Prostate gland (tissue), 2 donors: ENCODE measurements around the gene MPPED2. TPM values are rescaled to one million over a fixed set of nuclear protein-coding genes. Genes with fewer than 3 reads are reported as not detected.

Source experiments
- DNase-seq: peaks from one replicate; pipeline ENCODE4 v3.0.0-alpha.2; 2019; ENCODE audit warnings: low spot score
- H3K27ac ChIP-seq, 2 donors: fragments of 200-600 bp; sonication (generic); 2 replicates each; pipeline ENCODE4 v1.5.1; 2017 to 2019
- H3K27me3 ChIP-seq: fragments of 200-600 bp; sonication (generic); replicated peaks from 2 replicates; pipeline ENCODE4 v1.5.1; 2019; ENCODE audit not compliant: insufficient read depth
- H3K36me3 ChIP-seq, 2 donors: fragments of 200-600 bp; sonication (generic); 1 replicate in 1 of 2; 2 replicates in 1 of 2; pipeline versions ENCODE4 v1.5.1 to v1.8.1; 2017 to 2019
- H3K4me1 ChIP-seq: fragments of 200-600 bp; sonication (generic); replicated peaks from 2 replicates; pipeline ENCODE4 v1.5.1; 2019
- H3K4me3 ChIP-seq, 2 donors: fragments of 200-600 bp; sonication (generic); 2 replicates each; pipeline ENCODE4 v1.5.1; 2017 to 2019
- H3K9me3 ChIP-seq: fragments of 200-600 bp; sonication (generic); 2 replicates; pipeline ENCODE4 v1.5.1; 2017
- POLR2A ChIP-seq: fragments of 450-650 bp; IDR thresholded peaks from one replicate; pipeline ENCODE4 v1.6.1; 2016; ENCODE audit warnings: antibody characterized with exemption, mild to moderate bottlenecking
- POLR2AphosphoS5 ChIP-seq: sonication (generic); formaldehyde crosslinking; IDR thresholded peaks from one replicate; pipeline ENCODE4 v1.6.1; 2017; ENCODE audit warnings: antibody characterized with exemption
- WGBS: methylation state at CpG from one replicate; pipeline ENCODE4 v1.1.5; 2018; 5-methylcytosine and 5-hydroxymethylcytosine counted together
- intact Hi-C: fragments of 100-400 bp; cut with DNase I; formaldehyde crosslinking; loops from one replicate; pipeline ENCODE4 v1.14.2; 2022
- total RNA-seq, 2 donors: library from RNA; depleted of rRNA; stranded (reverse); fragments of >200 nt; gene quantifications; one replicate each; pipeline ENCODE4 v1.1.0, GENCODE V29; 2016
- TF ChIP-seq, protein P1 (sequence below), 4 experiments: fragments of 200-600 bp in 2 of 4; fragments of 450-650 bp in 2 of 4; sonication (generic) in 2 of 4; IDR thresholded peaks; 1 replicate in 3 of 4; 2 replicates in 1 of 4; pipeline ENCODE4 v1.5.1; 2016 to 2019; ENCODE audit warnings: antibody characterized with exemption in 4 of 4, mild to moderate bottlenecking in 2 of 4, moderate library complexity in 2 of 4

MPPED2 gene
- total RNA-seq, 2 donors from 2014 or later = 28.4 to 34.9 TPM

DNA sequence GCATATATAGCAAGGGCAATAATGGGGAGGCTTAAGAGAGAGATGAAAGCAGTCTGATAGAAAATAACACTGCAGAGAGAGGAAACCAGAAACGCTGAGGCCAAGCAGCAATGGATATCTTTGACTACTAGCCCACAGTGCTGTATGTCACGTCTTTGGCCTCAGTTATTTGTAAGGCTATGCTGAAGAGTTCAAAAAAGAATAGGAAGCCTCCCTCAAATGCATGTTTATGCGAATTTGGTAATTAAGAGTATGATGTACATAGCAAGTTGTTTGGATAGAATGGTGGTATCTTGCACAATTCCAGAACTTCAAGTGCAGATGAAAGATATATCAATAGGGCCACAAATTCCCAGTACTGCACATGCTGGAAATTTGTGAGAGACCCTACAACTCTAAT is 89.2 kb downstream of the MPPED2 start:
- Histone ChIP-seq H3K4me3 (no peak overlapping the region), H3K9me3 (no peaks in the 10 kb centered on the region), H3K36me3 (no peaks in the 10 kb centered on the region), H3K4me1 (no peaks in the 10 kb centered on the region), H3K27ac (no peak overlapping the region), H3K27me3 (no peaks in the 10 kb centered on the region)
- 92% methylated on average over 3 of the region's 3 CpGs for WGBS
- intact Hi-C loops = no loop called here
- TF ChIP-seq POLR2A = no peak
- TF ChIP-seq, protein P1, sequence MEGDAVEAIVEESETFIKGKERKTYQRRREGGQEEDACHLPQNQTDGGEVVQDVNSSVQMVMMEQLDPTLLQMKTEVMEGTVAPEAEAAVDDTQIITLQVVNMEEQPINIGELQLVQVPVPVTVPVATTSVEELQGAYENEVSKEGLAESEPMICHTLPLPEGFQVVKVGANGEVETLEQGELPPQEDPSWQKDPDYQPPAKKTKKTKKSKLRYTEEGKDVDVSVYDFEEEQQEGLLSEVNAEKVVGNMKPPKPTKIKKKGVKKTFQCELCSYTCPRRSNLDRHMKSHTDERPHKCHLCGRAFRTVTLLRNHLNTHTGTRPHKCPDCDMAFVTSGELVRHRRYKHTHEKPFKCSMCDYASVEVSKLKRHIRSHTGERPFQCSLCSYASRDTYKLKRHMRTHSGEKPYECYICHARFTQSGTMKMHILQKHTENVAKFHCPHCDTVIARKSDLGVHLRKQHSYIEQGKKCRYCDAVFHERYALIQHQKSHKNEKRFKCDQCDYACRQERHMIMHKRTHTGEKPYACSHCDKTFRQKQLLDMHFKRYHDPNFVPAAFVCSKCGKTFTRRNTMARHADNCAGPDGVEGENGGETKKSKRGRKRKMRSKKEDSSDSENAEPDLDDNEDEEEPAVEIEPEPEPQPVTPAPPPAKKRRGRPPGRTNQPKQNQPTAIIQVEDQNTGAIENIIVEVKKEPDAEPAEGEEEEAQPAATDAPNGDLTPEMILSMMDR (IDR thresholded peaks at IDR 0.05) = no peak
- no peak for DNase-seq

DNA sequence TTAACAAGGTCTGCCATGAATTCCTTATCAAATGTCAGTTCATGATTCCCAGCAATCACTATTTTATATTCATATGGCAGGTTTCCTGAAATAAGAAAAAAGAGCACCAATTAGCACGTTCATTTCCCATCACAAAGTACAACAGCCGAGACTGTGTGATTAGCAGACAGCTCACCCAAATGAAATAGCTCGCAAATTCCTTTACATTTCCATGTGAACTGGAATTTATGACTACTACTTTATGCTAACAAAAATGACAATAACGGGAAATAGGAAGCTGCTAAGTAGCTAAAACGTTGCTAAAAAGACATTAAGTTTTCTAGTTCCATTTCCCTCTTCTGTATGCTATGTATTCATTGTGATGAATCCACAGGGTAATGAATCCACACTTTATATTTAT is 90.7 kb downstream of the MPPED2 start:
- Histone ChIP-seq H3K4me3 (no peak overlapping the region), H3K9me3 (no peaks in the 10 kb centered on the region), H3K4me1 (no peaks in the 10 kb centered on the region), H3K27me3 (no peaks in the 10 kb centered on the region), H3K36me3 (no peaks in the 10 kb centered on the region), H3K27ac (no peak overlapping the region)
- TF ChIP-seq, protein P1 (IDR thresholded peaks at IDR 0.05) = no peak
- TF ChIP-seq POLR2A = no peak
- no peak for TF ChIP-seq POLR2AphosphoS5
- no peak for DNase-seq
- intact Hi-C loops = no loop called here
- 35% methylated on average over 5 of the region's 5 CpGs for WGBS

DNA sequence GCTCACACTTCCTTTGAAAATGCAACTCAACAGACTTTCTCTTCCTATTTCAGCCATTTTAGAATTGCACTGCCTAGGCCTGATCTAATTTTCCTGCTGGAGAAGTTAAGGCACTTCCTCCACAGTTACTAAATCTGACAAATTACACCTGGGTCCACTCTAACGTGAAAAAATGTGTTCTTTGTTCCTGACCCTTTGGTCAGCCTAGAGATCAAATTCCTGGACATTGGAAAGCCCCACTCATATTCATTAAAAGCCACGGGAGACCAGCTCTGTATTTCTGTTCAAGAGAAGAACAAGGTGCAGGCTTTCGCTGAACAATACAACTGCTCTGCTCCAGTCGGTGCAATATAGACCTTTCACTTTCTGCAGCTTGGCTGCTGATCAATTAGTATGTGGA is 96.6 kb downstream of the MPPED2 start:
- DNase-seq = no peak
- Histone ChIP-seq H3K9me3 (no peaks in the 10 kb centered on the region), H3K36me3 (no peaks in the 10 kb centered on the region), H3K27me3 (no peaks in the 10 kb centered on the region), H3K4me3 (no peak overlapping the region), H3K27ac (peak overlapping the region; percentile 70 to 83), H3K4me1 (peaks cover 13% of the 10 kb centered on the region)
- WGBS = 45% methylated on average over 4 of the region's 4 CpGs
- intact Hi-C loops = loop anchor here (10.0 kb wide), 1 partner anchor 95 kb away; the partner anchor contains the start of gene MPPED2
- TF ChIP-seq, protein P1 (IDR thresholded peaks at IDR 0.05) = no peak
- TF ChIP-seq POLR2A (no peak), POLR2AphosphoS5 (no peak)

DNA sequence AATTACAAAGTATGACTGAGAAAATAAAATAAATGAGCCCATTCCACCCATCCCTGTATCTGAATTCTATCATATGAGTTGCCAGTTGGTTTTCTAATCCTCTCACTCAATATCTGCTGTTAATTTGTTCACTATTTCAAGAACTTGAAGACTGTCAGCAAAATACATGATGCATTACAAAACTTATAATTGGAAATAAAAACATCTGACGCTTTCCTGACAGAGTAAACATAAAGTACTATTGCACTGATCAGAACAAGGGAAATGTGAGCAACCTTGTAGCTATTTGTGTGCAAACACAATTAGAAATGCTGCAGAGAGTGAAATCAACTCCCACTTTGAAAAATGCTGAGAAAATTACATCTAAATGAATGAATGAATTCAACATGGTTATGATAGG is 97.1 kb downstream of the MPPED2 start:
- H3K36me3 ChIP-seq = no peaks in the 10 kb centered on the region
- 37% methylated on average over 1 of the region's 1 CpG for WGBS
- no peak overlapping the region for H3K4me3 ChIP-seq
- DNase-seq = no peak
- H3K9me3 ChIP-seq = no peaks in the 10 kb centered on the region
- TF ChIP-seq POLR2AphosphoS5 (no peak), POLR2A (no peak)
- TF ChIP-seq, protein P1 (IDR thresholded peaks at IDR 0.05) = no peak
- intact Hi-C loops = loop anchor here (10.0 kb wide), 1 partner anchor 96 kb away; the partner anchor contains the start of gene MPPED2
- peak overlapping the region; percentile 70 to 83 for H3K27ac ChIP-seq
- peaks cover 13% of the 10 kb centered on the region for H3K4me1 ChIP-seq
- no peaks in the 10 kb centered on the region for H3K27me3 ChIP-seq

DNA sequence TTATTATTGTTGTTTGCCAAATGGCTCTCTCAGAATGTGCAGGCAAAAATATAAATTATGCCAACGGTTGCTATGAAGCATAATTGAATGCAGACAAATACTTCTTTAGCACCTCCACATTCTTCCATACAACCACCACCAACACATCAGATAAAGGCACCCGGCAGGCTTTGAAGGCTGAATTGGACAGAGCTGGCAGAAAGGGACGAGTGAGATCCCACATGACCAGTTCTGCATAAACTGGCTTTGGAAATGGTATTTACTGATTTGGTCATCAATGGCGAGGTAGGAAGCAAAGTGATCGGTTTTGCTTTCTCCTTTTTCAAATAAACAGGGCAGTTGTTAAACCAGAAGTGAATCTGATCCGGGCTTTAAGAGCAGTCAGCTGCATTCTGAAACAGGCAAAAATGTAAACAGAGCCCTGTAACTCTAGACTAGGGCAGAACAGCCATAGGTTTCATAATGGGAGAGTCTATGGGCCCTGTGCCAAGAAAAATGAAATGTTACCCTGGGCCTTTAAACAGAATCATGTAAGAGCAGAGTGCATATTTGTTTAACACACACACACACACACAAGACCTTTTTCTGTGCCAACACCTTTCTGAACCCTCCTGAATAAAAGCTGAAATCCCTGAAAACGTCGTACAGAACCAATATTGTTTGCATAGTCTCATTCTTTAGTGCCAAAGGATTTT is 97.7 kb downstream of the MPPED2 start:
- peak overlapping the region; percentile 11 to 23 for H3K4me3 ChIP-seq
- intact Hi-C loops = loop anchor here (10.0 kb wide), 1 partner anchor 96 kb away; the partner anchor contains the start of gene MPPED2

More for the DNA sequence above, 97.7 kb downstream of the MPPED2 start:
- Histone ChIP-seq H3K36me3 (no peaks in the 10 kb centered on the region), H3K27ac (peak overlapping the region; percentile 70 to 83), H3K9me3 (no peaks in the 10 kb centered on the region), H3K4me1 (peaks cover 13% of the 10 kb centered on the region), H3K27me3 (no peaks in the 10 kb centered on the region)
- WGBS = 12% methylated on average over 8 of the region's 8 CpGs
- DNase-seq = peak; percentile 85
- peak; percentile 77 for TF ChIP-seq POLR2AphosphoS5
- TF ChIP-seq, protein P1 (IDR thresholded peaks at IDR 0.05) = no peak
- TF ChIP-seq POLR2A = no peak
